Dendritic cell treated with granulocyte-macrophage colony-stimulating factor and Interleukin-4, amounts not matched to agents 40 ng/mL and 50 ng/mL, for 4 days (primary cell): Measurements from ENCODE around the gene SLC25A13.
A peak's percentile ranks its signal among the peaks of the same experiment; 100 is the strongest.
"Not testable (repeated sequence)": the region's sequence is repeated elsewhere in the genome, so short reads cannot be mapped to it uniquely, and the experiment has no call there.

Experiments used
- H3K27ac Mint-ChIP-seq: one replicate; pipeline ENCODE4 v1.8.0; 2022; ENCODE audit warnings: mild to moderate bottlenecking, mixed read lengths
- H3K27me3 Mint-ChIP-seq: one replicate; pipeline ENCODE4 v1.8.0; 2022; ENCODE audit warnings: mild to moderate bottlenecking, mixed read lengths
- H3K36me3 Mint-ChIP-seq: one replicate; pipeline ENCODE4 v1.8.0; 2022; ENCODE audit warnings: low read depth, mixed read lengths
- H3K4me1 Mint-ChIP-seq: one replicate; pipeline ENCODE4 v1.8.0; 2022; ENCODE audit warnings: low read depth, mixed read lengths
- H3K4me3 Mint-ChIP-seq: one replicate; pipeline ENCODE4 v1.8.0; 2022; ENCODE audit warnings: mild to moderate bottlenecking, moderate library complexity, mixed read lengths
- H3K9me3 Mint-ChIP-seq: one replicate; pipeline ENCODE4 v1.8.0; 2022; ENCODE audit warnings: mixed read lengths
- intact Hi-C: fragments of 100-400 bp; cut with micrococcal nuclease; formaldehyde crosslinking; loops from one replicate; pipeline ENCODE4 v1.15.0; 2022

Gene SLC25A13

GRCh38 chr7:96321658-96322372 is at the start of gene SLC25A13:
Gene SLC25A13, minus strand, starts transcription at chr7:96322098. Its CDS starts 142 bp downstream, at chr7:96321956.
- peaks cover 16% of the 10 kb centered on the region for H3K36me3 Mint-ChIP-seq
- H3K27ac Mint-ChIP-seq: peak within 1 kb of the TSS; percentile 96
- intact Hi-C loops: loop anchor here (5.0 to 10.0 kb wide), 2 partner anchors 705 to 1963 kb away; partner anchors contain the start of gene BRI3
- H3K27me3 Mint-ChIP-seq: no peaks in the 10 kb centered on the region
- H3K9me3 Mint-ChIP-seq: no peaks in the 10 kb centered on the region
- peaks cover 36% of the 10 kb centered on the region for H3K4me1 Mint-ChIP-seq
- peak within 1 kb of the TSS; percentile 89 for H3K4me3 Mint-ChIP-seq

GRCh38 chr7:96365916-96366315 is 44.0 kb upstream of the SLC25A13 start:
- intact Hi-C loops, H3K4me1 Mint-ChIP-seq, H3K36me3 Mint-ChIP-seq: not testable (repeated sequence)

GRCh38 chr7:96361116-96361857 is 39.4 kb upstream of the SLC25A13 start:
- Mint-ChIP-seq H3K9me3 (peaks cover 9% of the 10 kb centered on the region), H3K36me3 (no peaks in the 10 kb centered on the region), H3K27ac (no peak overlapping the region), H3K4me1 (peaks cover 7% of the 10 kb centered on the region), H3K27me3 (no peaks in the 10 kb centered on the region), H3K4me3 (no peak overlapping the region)
- intact Hi-C loops: no loop called here

More at GRCh38 chr7:96365916-96366315, 44.0 kb upstream of the SLC25A13 start:
- H3K9me3 Mint-ChIP-seq, H3K27ac Mint-ChIP-seq, H3K4me3 Mint-ChIP-seq, H3K27me3 Mint-ChIP-seq: not testable (repeated sequence)

GRCh38 chr7:96359876-96360275 is 38.0 kb upstream of the SLC25A13 start:
- intact Hi-C loops: no loop called here
- H3K4me3 Mint-ChIP-seq: no peak overlapping the region
- no peaks in the 10 kb centered on the region for H3K27me3 Mint-ChIP-seq
- H3K27ac Mint-ChIP-seq: no peak overlapping the region
- peaks cover 7% of the 10 kb centered on the region for H3K4me1 Mint-ChIP-seq
- peaks cover 9% of the 10 kb centered on the region for H3K9me3 Mint-ChIP-seq
- no peaks in the 10 kb centered on the region for H3K36me3 Mint-ChIP-seq

- intact Hi-C loops, H3K36me3 Mint-ChIP-seq, H3K9me3 Mint-ChIP-seq, H3K4me3 Mint-ChIP-seq, H3K27ac Mint-ChIP-seq, H3K4me1 Mint-ChIP-seq, H3K27me3 Mint-ChIP-seq: not testable (repeated sequence)
Observed at GRCh38 chr7:96358236-96358971, 36.5 kb upstream of the SLC25A13 start.

GRCh38 chr7:96355990-96356506 is 34.1 kb upstream of the SLC25A13 start:
- Mint-ChIP-seq H3K27me3 (no peaks in the 10 kb centered on the region), H3K9me3 (peaks cover 5% of the 10 kb centered on the region), H3K27ac (no peak overlapping the region), H3K36me3 (no peaks in the 10 kb centered on the region), H3K4me1 (peaks cover 3% of the 10 kb centered on the region), H3K4me3 (no peak overlapping the region)
- intact Hi-C loops: no loop called here

- Mint-ChIP-seq H3K4me3 (no peak overlapping the region), H3K27me3 (no peaks in the 10 kb centered on the region), H3K4me1 (no peaks in the 10 kb centered on the region), H3K27ac (no peak overlapping the region), H3K9me3 (no peaks in the 10 kb centered on the region), H3K36me3 (no peaks in the 10 kb centered on the region)
- intact Hi-C loops: no loop called here
Observed at GRCh38 chr7:96354881-96355280, 33.0 kb upstream of the SLC25A13 start.

GRCh38 chr7:96349572-96349971 is 27.7 kb upstream of the SLC25A13 start:
- no peaks in the 10 kb centered on the region for H3K9me3 Mint-ChIP-seq
- no peak overlapping the region for H3K27ac Mint-ChIP-seq
- H3K4me3 Mint-ChIP-seq: no peak overlapping the region
- intact Hi-C loops: no loop called here
- H3K36me3 Mint-ChIP-seq: no peaks in the 10 kb centered on the region
- no peaks in the 10 kb centered on the region for H3K4me1 Mint-ChIP-seq
- H3K27me3 Mint-ChIP-seq: peaks cover 2% of the 10 kb centered on the region

GRCh38 chr7:96347471-96347870 is 25.6 kb upstream of the SLC25A13 start:
- H3K4me1 Mint-ChIP-seq: no peaks in the 10 kb centered on the region
- H3K27me3 Mint-ChIP-seq: peaks cover 2% of the 10 kb centered on the region
- H3K27ac Mint-ChIP-seq: no peak overlapping the region
- no peaks in the 10 kb centered on the region for H3K9me3 Mint-ChIP-seq
- intact Hi-C loops: no loop called here
- no peak overlapping the region for H3K4me3 Mint-ChIP-seq
- H3K36me3 Mint-ChIP-seq: no peaks in the 10 kb centered on the region

- peaks cover 4% of the 10 kb centered on the region for H3K27me3 Mint-ChIP-seq
- intact Hi-C loops: no loop called here
- H3K36me3 Mint-ChIP-seq: no peaks in the 10 kb centered on the region
- no peak overlapping the region for H3K4me3 Mint-ChIP-seq
- H3K4me1 Mint-ChIP-seq: no peaks in the 10 kb centered on the region
- no peak overlapping the region for H3K27ac Mint-ChIP-seq
- H3K9me3 Mint-ChIP-seq: no peaks in the 10 kb centered on the region
Observed at GRCh38 chr7:96346293-96346953, 24.5 kb upstream of the SLC25A13 start.

- Mint-ChIP-seq H3K27ac (no peak overlapping the region), H3K9me3 (no peaks in the 10 kb centered on the region), H3K4me3 (no peak overlapping the region), H3K4me1 (no peaks in the 10 kb centered on the region), H3K27me3 (peaks cover 4% of the 10 kb centered on the region), H3K36me3 (no peaks in the 10 kb centered on the region)
- intact Hi-C loops: no loop called here
Observed at GRCh38 chr7:96344236-96344635, 22.3 kb upstream of the SLC25A13 start.

- Mint-ChIP-seq H3K36me3 (no peaks in the 10 kb centered on the region), H3K4me3 (no peak overlapping the region), H3K27ac (no peak overlapping the region), H3K9me3 (no peaks in the 10 kb centered on the region), H3K27me3 (peaks cover 4% of the 10 kb centered on the region), H3K4me1 (no peaks in the 10 kb centered on the region)
- intact Hi-C loops: no loop called here
Observed at GRCh38 chr7:96342049-96342448, 20.2 kb upstream of the SLC25A13 start.

- H3K27me3 Mint-ChIP-seq: peaks cover 3% of the 10 kb centered on the region
- H3K4me3 Mint-ChIP-seq: no peak overlapping the region
- no peaks in the 10 kb centered on the region for H3K9me3 Mint-ChIP-seq
- H3K27ac Mint-ChIP-seq: no peak overlapping the region
- H3K4me1 Mint-ChIP-seq: no peaks in the 10 kb centered on the region
- no peaks in the 10 kb centered on the region for H3K36me3 Mint-ChIP-seq
- intact Hi-C loops: no loop called here
Observed at GRCh38 chr7:96337519-96337918, 15.6 kb upstream of the SLC25A13 start.
